ENCODE results near the gene MYBPH.

Gene MYBPH

GRCh38 chr1:203178821-203179666 lies 3.4 kb upstream of the MYBPH start:
- H3K79me2 ChIP-seq (ENCODE audit: low read length) = no peaks in the 10 kb centered on the region
- no peaks in the 10 kb centered on the region for H3K36me3 ChIP-seq (replicated peaks; ENCODE audit: insufficient read depth, low read length)
- H3K27me3 ChIP-seq (replicated peaks; ENCODE audit: insufficient read depth, low read length) = no peaks in the 10 kb centered on the region
- no peak overlapping the region for H3K9ac ChIP-seq (ENCODE audit: low read length)
- no peak for DNase-seq
- H3K4me1 ChIP-seq (ENCODE audit: low read length) = peaks cover 4% of the 10 kb centered on the region; the same call in 1 of the 2 replicates
- no peak overlapping the region for H3K4me3 ChIP-seq (ENCODE audit: low read length)
- H4K20me1 ChIP-seq (ENCODE audit: insufficient read depth, low read length) = no peaks in the 10 kb centered on the region
- H3K4me2 ChIP-seq (ENCODE audit: low read depth, low read length) = no peak overlapping the region
- no peak overlapping the region for H2AFZ ChIP-seq (ENCODE audit: low read length)
- no peaks in the 10 kb centered on the region for H3K9me3 ChIP-seq (replicated peaks; ENCODE audit: insufficient read depth, low read length)
- no peak overlapping the region for H3K27ac ChIP-seq (ENCODE audit: low read length)
- no peaks in the 10 kb centered on the region for H3F3A ChIP-seq (ENCODE audit: insufficient read depth, low read length)
- TF ChIP-seq EZH2 (optimal IDR thresholded peaks at IDR 0.05; ENCODE audit: low read depth, low read length) (no peak), EZH2phosphoT487 (IDR thresholded peaks at IDR 0.05; ENCODE audit: low read length) (no peak)
- TF ChIP-seq, protein P1, sequence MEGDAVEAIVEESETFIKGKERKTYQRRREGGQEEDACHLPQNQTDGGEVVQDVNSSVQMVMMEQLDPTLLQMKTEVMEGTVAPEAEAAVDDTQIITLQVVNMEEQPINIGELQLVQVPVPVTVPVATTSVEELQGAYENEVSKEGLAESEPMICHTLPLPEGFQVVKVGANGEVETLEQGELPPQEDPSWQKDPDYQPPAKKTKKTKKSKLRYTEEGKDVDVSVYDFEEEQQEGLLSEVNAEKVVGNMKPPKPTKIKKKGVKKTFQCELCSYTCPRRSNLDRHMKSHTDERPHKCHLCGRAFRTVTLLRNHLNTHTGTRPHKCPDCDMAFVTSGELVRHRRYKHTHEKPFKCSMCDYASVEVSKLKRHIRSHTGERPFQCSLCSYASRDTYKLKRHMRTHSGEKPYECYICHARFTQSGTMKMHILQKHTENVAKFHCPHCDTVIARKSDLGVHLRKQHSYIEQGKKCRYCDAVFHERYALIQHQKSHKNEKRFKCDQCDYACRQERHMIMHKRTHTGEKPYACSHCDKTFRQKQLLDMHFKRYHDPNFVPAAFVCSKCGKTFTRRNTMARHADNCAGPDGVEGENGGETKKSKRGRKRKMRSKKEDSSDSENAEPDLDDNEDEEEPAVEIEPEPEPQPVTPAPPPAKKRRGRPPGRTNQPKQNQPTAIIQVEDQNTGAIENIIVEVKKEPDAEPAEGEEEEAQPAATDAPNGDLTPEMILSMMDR (IDR thresholded peaks at IDR 0.05; ENCODE audit: low read length) = no peak
- H3K9me2 ChIP-seq (replicated peaks; ENCODE audit: insufficient read depth, low read length) = no peaks in the 10 kb centered on the region

DNA sequence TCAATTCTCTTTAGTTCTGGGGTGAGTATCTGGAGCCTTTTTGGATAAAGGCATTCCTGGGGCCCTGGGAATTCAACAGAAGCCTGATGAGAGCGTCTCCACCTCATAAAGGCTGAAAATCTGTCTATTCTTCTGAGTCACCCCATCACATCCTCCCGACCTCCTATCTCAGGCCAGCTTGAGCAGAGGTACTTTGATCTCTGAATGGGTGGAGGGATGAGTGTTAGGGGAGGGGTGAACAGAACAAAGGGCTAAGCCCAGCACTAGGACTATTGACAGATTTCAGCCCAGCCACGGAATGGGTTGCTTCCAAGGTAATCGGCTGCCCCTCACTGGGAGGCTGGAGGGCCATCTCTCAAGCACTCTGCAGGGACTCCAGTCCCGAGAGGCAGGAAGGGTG lies 2.5 kb upstream of the MYBPH start:
- no peak overlapping the region for H3K4me3 ChIP-seq (ENCODE audit: low read length)
- no peaks in the 10 kb centered on the region for H3K27me3 ChIP-seq (replicated peaks; ENCODE audit: insufficient read depth, low read length)
- H3K79me2 ChIP-seq (ENCODE audit: low read length) = no peaks in the 10 kb centered on the region
- H3K4me1 ChIP-seq (ENCODE audit: low read length) = peaks cover 4% of the 10 kb centered on the region; the same call in 1 of the 2 replicates
- no peaks in the 10 kb centered on the region for H3K9me2 ChIP-seq (replicated peaks; ENCODE audit: insufficient read depth, low read length)
- H4K20me1 ChIP-seq (ENCODE audit: insufficient read depth, low read length) = no peaks in the 10 kb centered on the region
- DNase-seq = no peak
- no peak overlapping the region for H3K9ac ChIP-seq (ENCODE audit: low read length)
- no peaks in the 10 kb centered on the region for H3K36me3 ChIP-seq (replicated peaks; ENCODE audit: insufficient read depth, low read length)
- TF ChIP-seq, protein P1 (IDR thresholded peaks at IDR 0.05; ENCODE audit: low read length) = no peak
- TF ChIP-seq EZH2phosphoT487 (IDR thresholded peaks at IDR 0.05; ENCODE audit: low read length) (no peak), EZH2 (optimal IDR thresholded peaks at IDR 0.05; ENCODE audit: low read depth, low read length) (no peak)
- H3K9me3 ChIP-seq (replicated peaks; ENCODE audit: insufficient read depth, low read length) = no peaks in the 10 kb centered on the region
- no peak overlapping the region for H3K4me2 ChIP-seq (ENCODE audit: low read depth, low read length)
- no peak overlapping the region for H2AFZ ChIP-seq (ENCODE audit: low read length)
- no peak overlapping the region for H3K27ac ChIP-seq (ENCODE audit: low read length)
- no peaks in the 10 kb centered on the region for H3F3A ChIP-seq (ENCODE audit: insufficient read depth, low read length)

- H3K4me1 ChIP-seq (ENCODE audit: low read length) = peaks cover 4% of the 10 kb centered on the region; the same call in 1 of the 2 replicates
- no peaks in the 10 kb centered on the region for H3F3A ChIP-seq (ENCODE audit: insufficient read depth, low read length)
- H3K27me3 ChIP-seq (replicated peaks; ENCODE audit: insufficient read depth, low read length) = no peaks in the 10 kb centered on the region
- TF ChIP-seq, protein P1 (IDR thresholded peaks at IDR 0.05; ENCODE audit: low read length) = no peak
- TF ChIP-seq EZH2phosphoT487 (IDR thresholded peaks at IDR 0.05; ENCODE audit: low read length) (no peak), EZH2 (optimal IDR thresholded peaks at IDR 0.05; ENCODE audit: low read depth, low read length) (no peak)
- H3K4me3 ChIP-seq (ENCODE audit: low read length) = no peak overlapping the region
- no peak overlapping the region for H3K27ac ChIP-seq (ENCODE audit: low read length)
- H4K20me1 ChIP-seq (ENCODE audit: insufficient read depth, low read length) = no peaks in the 10 kb centered on the region
- H3K9ac ChIP-seq (ENCODE audit: low read length) = no peak overlapping the region
- no peaks in the 10 kb centered on the region for H3K9me2 ChIP-seq (replicated peaks; ENCODE audit: insufficient read depth, low read length)
- H2AFZ ChIP-seq (ENCODE audit: low read length) = no peak overlapping the region
- H3K79me2 ChIP-seq (ENCODE audit: low read length) = no peaks in the 10 kb centered on the region
- no peak overlapping the region for H3K4me2 ChIP-seq (ENCODE audit: low read depth, low read length)
- no peak for DNase-seq
- no peaks in the 10 kb centered on the region for H3K36me3 ChIP-seq (replicated peaks; ENCODE audit: insufficient read depth, low read length)
- no peaks in the 10 kb centered on the region for H3K9me3 ChIP-seq (replicated peaks; ENCODE audit: insufficient read depth, low read length)
These were observed 1.9 kb upstream of the MYBPH start for GRCh38 chr1:203177470-203178039.

All from MM.1S (cell line).